ENCODE measurements around the gene MPND. TPM values are rescaled to one million over a fixed set of nuclear protein-coding genes. Genes with fewer than 3 reads are reported as not detected.

Gene MPND
- total RNA-seq, 1 experiment from 2014 or later, result 37.0 TPM

DNA sequence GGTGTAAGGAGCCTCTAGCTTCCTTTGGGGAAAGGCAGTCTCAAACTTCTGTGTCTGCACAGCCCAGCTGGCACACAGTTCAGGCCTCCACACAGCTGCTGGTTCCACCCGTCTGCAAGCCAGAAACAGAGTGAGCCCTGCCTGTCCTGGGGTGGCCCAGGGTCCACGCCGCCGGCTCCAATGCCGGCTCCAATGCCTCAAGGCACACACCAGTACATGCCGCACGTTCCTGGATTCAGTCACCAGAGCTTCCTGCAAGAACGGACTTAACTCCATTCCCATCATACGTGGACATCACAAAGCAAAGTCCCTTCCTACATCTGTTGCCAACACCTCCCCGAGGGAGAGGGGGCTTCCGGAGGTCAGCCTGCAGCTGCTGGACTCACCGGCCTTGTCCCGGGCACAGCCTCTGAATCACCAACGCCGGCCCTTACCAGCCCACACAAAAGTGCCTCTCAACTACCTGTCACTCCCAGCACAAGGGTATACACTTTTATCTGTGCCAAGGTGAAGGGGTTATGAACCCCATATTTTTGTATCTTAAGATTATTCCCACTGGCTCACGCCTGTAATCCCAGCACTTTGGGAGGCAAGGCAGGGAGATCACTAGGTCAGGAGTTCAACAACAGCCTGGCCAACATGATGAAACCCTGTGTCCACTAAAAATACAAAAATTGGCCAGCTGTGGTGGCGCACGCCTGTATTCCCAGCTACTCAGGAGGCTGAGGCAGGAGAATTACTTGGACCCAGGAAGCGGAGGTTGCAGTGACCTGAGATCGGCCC is 48.5 kb downstream of the MPND start:
- no peak overlapping the region for H3K23ac ChIP-seq (ENCODE audit: insufficient read length, low read depth, low read length)
- no peak for DNase-seq
- no peak overlapping the region for H2AFZ ChIP-seq (ENCODE audit: low read length)
- TF ChIP-seq, protein P1, sequence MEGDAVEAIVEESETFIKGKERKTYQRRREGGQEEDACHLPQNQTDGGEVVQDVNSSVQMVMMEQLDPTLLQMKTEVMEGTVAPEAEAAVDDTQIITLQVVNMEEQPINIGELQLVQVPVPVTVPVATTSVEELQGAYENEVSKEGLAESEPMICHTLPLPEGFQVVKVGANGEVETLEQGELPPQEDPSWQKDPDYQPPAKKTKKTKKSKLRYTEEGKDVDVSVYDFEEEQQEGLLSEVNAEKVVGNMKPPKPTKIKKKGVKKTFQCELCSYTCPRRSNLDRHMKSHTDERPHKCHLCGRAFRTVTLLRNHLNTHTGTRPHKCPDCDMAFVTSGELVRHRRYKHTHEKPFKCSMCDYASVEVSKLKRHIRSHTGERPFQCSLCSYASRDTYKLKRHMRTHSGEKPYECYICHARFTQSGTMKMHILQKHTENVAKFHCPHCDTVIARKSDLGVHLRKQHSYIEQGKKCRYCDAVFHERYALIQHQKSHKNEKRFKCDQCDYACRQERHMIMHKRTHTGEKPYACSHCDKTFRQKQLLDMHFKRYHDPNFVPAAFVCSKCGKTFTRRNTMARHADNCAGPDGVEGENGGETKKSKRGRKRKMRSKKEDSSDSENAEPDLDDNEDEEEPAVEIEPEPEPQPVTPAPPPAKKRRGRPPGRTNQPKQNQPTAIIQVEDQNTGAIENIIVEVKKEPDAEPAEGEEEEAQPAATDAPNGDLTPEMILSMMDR (conservative IDR thresholded peaks at IDR 0.05), result no peak
- no peak overlapping the region for H3K9ac ChIP-seq (ENCODE audit: extremely low read depth, insufficient read length, low read length)
- peaks cover 6% of the 10 kb centered on the region for H3K79me1 ChIP-seq (ENCODE audit: insufficient read depth, low read depth, low read length, poor library complexity, severe bottlenecking)
- no peaks in the 10 kb centered on the region for H3K9me3 ChIP-seq (ENCODE audit: control insufficient read depth, low read depth, low read length)
- no peak overlapping the region for H4K8ac ChIP-seq (replicated peaks; ENCODE audit: insufficient read length, low read depth, low read length)
- H3K14ac ChIP-seq (ENCODE audit: insufficient read depth, low read length), result no peak overlapping the region
- H3K36me3 Mint-ChIP-seq (ENCODE audit: insufficient read depth in 1 of 3, low read depth in 3 of 3), result peaks cover 7 to 27% (median 24%) of the 10 kb centered on the region in 3 experiments; a peak in 6 of 7 replicates
- no peaks in the 10 kb centered on the region; the same call in 1 of the 2 replicates for H3K4me1 ChIP-seq (ENCODE audit: insufficient read depth, low read length)
- peaks cover 46 to 67% of the 10 kb centered on the region in 2 experiments for H3K4me1 Mint-ChIP-seq
- H4K20me1 ChIP-seq (ENCODE audit: control insufficient read depth, insufficient read depth, insufficient read length), result no peaks in the 10 kb centered on the region
- no peaks in the 10 kb centered on the region for H3K9me3 Mint-ChIP-seq
- H3K18ac ChIP-seq (ENCODE audit: insufficient read length, low read depth, low read length), result no peak overlapping the region
- WGBS (ENCODE audit: extremely low coverage, insufficient read length, low lambda C conversion rate), result no CpG with 5 or more reads among the region's 20 CpGs
- H3K27ac Mint-ChIP-seq, result no peak overlapping the region; a peak in 1 of 7 replicates
- no peak overlapping the region for H3K4ac ChIP-seq (ENCODE audit: low read depth, low read length)
- H2BK120ac ChIP-seq (ENCODE audit: low read depth, low read length, poor library complexity, severe bottlenecking), result no peak overlapping the region
- no peaks in the 10 kb centered on the region; the same call in 1 of the 2 replicates for H3K27me3 Mint-ChIP-seq (ENCODE audit: low read depth)
- H3K4me3 Mint-ChIP-seq, result no peak overlapping the region
- no peak overlapping the region for H2BK20ac ChIP-seq (ENCODE audit: low read depth, low read length, poor library complexity, severe bottlenecking)
- peaks cover 20% of the 10 kb centered on the region; the same call in 1 of the 2 replicates for H3K79me2 ChIP-seq (ENCODE audit: insufficient read depth, low read length)
- H2AK5ac ChIP-seq (ENCODE audit: insufficient read length, low read length), result no peak overlapping the region
- H2BK12ac ChIP-seq (ENCODE audit: insufficient read length, low read depth, low read length), result no peak overlapping the region
- no peaks in the 10 kb centered on the region for H3K27me3 ChIP-seq (ENCODE audit: insufficient read depth, low read length)
- no peak overlapping the region for H3K4me2 ChIP-seq (ENCODE audit: insufficient read depth, insufficient read length, low read length)
- H3K56ac ChIP-seq (ENCODE audit: insufficient read length, low read depth, low read length), result no peak overlapping the region
- H2BK5ac ChIP-seq (ENCODE audit: insufficient read length, low read length), result no peak overlapping the region
- no peaks in the 10 kb centered on the region for H3K23me2 ChIP-seq (ENCODE audit: insufficient read length, low read depth, low read length, poor library complexity, severe bottlenecking)
- H2BK15ac ChIP-seq (ENCODE audit: low read depth, low read length), result no peak overlapping the region
- no peak overlapping the region for H4K91ac ChIP-seq (ENCODE audit: insufficient read length, low read depth, low read length)
- H3K27ac ChIP-seq (ENCODE audit: insufficient read length, low read depth, low read length), result no peak overlapping the region
- H3T11ph ChIP-seq (ENCODE audit: low read length), result no peak overlapping the region
- no peak overlapping the region for H4K5ac ChIP-seq (ENCODE audit: insufficient read length, low read depth, low read length)

Measured in H9 (cell line).